OCI-LY1 (cell line): Measurements from ENCODE around the gene IL4I1.

Experiments
- CTCF ChIP-seq: fragments of 200-600 bp; sonication (generic), shearing (Covaris generic); IDR thresholded peaks from 2 replicates; pipeline ENCODE4 v1.5.1; 2017; ENCODE audit warnings: mild to moderate bottlenecking, antibody characterized with exemption, low read length, moderate library complexity, mixed read lengths
- EZH2 ChIP-seq: fragments of 200-600 bp; sonication (generic), shearing (Covaris generic); IDR thresholded peaks from 2 replicates; pipeline ENCODE4 v1.8.0; 2017; ENCODE audit warnings: borderline replicate concordance, mixed run types, mild to moderate bottlenecking, antibody characterized with exemption, low read length, moderate library complexity, mixed read lengths

GRCh38 chr19:49850487-49851342 is 46.0 kb downstream of the IL4I1 start, which contains the start of gene PTOV1:
- TF ChIP-seq CTCF (no peak), EZH2 (no peak)
